ENCODE measurements around the gene NR1H4.

NR1H4 gene

DNA sequence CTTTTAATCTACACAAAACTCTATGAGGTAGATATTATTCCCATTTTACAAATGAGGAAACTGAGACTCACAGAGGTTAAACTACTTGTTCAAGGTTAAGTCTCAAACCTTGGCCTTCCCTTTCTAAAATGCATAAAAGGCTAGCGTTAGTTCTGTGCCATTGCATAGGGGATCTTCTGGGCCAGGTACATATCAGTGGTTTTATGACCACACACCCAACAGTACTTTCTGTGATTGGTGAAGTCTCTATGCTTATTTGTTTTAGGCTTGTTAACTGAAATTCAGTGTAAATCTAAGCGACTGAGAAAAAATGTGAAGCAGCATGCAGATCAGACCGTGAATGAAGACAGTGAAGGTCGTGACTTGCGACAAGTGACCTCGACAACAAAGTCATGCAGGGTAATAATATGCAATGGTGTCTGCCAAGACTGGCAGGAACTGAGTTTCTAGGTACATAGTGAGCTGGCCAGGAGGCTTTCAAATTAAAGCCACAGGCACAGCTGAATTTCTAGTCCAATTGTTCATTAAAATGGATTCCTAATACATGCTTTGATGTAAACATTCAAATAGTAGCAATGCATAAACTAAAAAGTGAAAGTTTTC lies 61.1 kb downstream of the NR1H4 start:
- H3K4me3 ChIP-seq (ENCODE audit: low read length, poor library complexity, severe bottlenecking), result no peak overlapping the region
- H3K9me3 ChIP-seq (ENCODE audit: insufficient read depth, low read depth, low read length), result no peaks in the 10 kb centered on the region
- H3K9ac ChIP-seq (ENCODE audit: low read depth, low read length, poor library complexity, severe bottlenecking), result no peak overlapping the region
- H3K79me2 ChIP-seq (ENCODE audit: insufficient read depth, low read length), result no peaks in the 10 kb centered on the region
- H4K20me1 ChIP-seq (ENCODE audit: insufficient read depth, low read length, poor library complexity, severe bottlenecking), result no peaks in the 10 kb centered on the region
- no peaks in the 10 kb centered on the region for H3K4me1 ChIP-seq (ENCODE audit: insufficient read depth, low read length, poor library complexity, severe bottlenecking)
- H3K4me2 ChIP-seq (ENCODE audit: low read depth, low read length, poor library complexity, severe bottlenecking), result no peak overlapping the region
- no peaks in the 10 kb centered on the region for H3K9me2 ChIP-seq (replicated peaks; ENCODE audit: low read depth, low read length)
- H3F3A ChIP-seq (ENCODE audit: low read depth), result no peaks in the 10 kb centered on the region
- no peaks in the 10 kb centered on the region for H3K27me3 ChIP-seq (ENCODE audit: insufficient read depth, low read length, poor library complexity, severe bottlenecking)
- TF ChIP-seq, protein P1, sequence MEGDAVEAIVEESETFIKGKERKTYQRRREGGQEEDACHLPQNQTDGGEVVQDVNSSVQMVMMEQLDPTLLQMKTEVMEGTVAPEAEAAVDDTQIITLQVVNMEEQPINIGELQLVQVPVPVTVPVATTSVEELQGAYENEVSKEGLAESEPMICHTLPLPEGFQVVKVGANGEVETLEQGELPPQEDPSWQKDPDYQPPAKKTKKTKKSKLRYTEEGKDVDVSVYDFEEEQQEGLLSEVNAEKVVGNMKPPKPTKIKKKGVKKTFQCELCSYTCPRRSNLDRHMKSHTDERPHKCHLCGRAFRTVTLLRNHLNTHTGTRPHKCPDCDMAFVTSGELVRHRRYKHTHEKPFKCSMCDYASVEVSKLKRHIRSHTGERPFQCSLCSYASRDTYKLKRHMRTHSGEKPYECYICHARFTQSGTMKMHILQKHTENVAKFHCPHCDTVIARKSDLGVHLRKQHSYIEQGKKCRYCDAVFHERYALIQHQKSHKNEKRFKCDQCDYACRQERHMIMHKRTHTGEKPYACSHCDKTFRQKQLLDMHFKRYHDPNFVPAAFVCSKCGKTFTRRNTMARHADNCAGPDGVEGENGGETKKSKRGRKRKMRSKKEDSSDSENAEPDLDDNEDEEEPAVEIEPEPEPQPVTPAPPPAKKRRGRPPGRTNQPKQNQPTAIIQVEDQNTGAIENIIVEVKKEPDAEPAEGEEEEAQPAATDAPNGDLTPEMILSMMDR (conservative IDR thresholded peaks at IDR 0.05; ENCODE audit: low read length), result no peak
- no peak for TF ChIP-seq EZH2phosphoT487 (IDR thresholded peaks at IDR 0.05; ENCODE audit: borderline replicate concordance)
- H2AFZ ChIP-seq (ENCODE audit: low read length), result no peak overlapping the region
- H3K36me3 ChIP-seq (ENCODE audit: insufficient read depth, low read length), result no peaks in the 10 kb centered on the region

DNA sequence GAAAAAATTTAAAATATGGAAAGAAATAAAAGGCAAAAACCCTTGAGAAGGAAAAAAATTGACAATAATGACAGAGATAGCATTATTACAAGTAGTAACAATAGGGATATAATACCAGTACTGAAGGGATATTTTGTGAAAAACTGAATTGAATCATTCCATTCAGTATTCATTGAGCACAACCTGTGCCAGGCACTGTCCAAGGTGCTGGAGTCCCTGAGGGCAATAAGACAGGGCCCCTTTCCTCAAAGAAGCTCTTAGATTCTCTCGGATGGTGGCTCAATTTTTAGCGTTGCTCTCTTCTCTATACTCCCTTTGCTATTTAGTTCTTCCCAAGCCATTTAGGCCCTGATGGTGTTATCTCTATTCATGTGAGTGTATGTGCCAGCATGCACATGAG lies 65.5 kb downstream of the NR1H4 start:
- H3K36me3 ChIP-seq (ENCODE audit: insufficient read depth, low read length), result no peaks in the 10 kb centered on the region
- H4K20me1 ChIP-seq (ENCODE audit: insufficient read depth, low read length, poor library complexity, severe bottlenecking), result no peaks in the 10 kb centered on the region
- no peak overlapping the region for H3K4me2 ChIP-seq (ENCODE audit: low read depth, low read length, poor library complexity, severe bottlenecking)
- H3K9ac ChIP-seq (ENCODE audit: low read depth, low read length, poor library complexity, severe bottlenecking), result no peak overlapping the region
- TF ChIP-seq EZH2phosphoT487 (IDR thresholded peaks at IDR 0.05; ENCODE audit: borderline replicate concordance), result no peak
- TF ChIP-seq, protein P1 (conservative IDR thresholded peaks at IDR 0.05; ENCODE audit: low read length), result no peak
- H3K27me3 ChIP-seq (ENCODE audit: insufficient read depth, low read length, poor library complexity, severe bottlenecking), result no peaks in the 10 kb centered on the region
- H3K4me1 ChIP-seq (ENCODE audit: insufficient read depth, low read length, poor library complexity, severe bottlenecking), result no peaks in the 10 kb centered on the region
- no peaks in the 10 kb centered on the region for H3K9me3 ChIP-seq (ENCODE audit: insufficient read depth, low read depth, low read length)
- H3K4me3 ChIP-seq (ENCODE audit: low read length, poor library complexity, severe bottlenecking), result no peak overlapping the region
- no peaks in the 10 kb centered on the region for H3F3A ChIP-seq (ENCODE audit: low read depth)
- no peak overlapping the region for H2AFZ ChIP-seq (ENCODE audit: low read length)
- H3K79me2 ChIP-seq (ENCODE audit: insufficient read depth, low read length), result no peaks in the 10 kb centered on the region
- H3K9me2 ChIP-seq (replicated peaks; ENCODE audit: low read depth, low read length), result no peaks in the 10 kb centered on the region

DNA sequence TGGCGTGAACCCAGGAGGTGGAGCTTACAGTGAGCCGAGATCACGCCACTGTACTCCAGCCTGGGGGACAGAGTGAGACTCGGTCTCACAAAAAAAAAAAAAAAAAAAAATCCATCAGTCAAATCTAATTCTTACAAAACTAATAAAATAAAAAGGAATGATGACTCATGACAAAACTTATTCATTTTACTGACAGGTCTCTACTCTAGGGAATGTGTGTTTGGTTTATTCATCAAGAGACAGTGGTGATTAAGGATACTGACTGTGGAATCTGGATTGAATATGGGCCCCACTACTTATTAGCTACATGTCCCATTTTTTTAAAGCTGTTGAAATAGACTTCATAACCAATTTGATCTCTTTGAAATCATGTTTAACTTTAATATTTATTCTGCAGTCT lies 70.5 kb downstream of the NR1H4 start:
- no peak overlapping the region for H2AFZ ChIP-seq (ENCODE audit: low read length)
- no peaks in the 10 kb centered on the region for H3K36me3 ChIP-seq (ENCODE audit: insufficient read depth, low read length)
- no peaks in the 10 kb centered on the region for H4K20me1 ChIP-seq (ENCODE audit: insufficient read depth, low read length, poor library complexity, severe bottlenecking)
- no peak overlapping the region for H3K4me3 ChIP-seq (ENCODE audit: low read length, poor library complexity, severe bottlenecking)
- no peak overlapping the region for H3K9ac ChIP-seq (ENCODE audit: low read depth, low read length, poor library complexity, severe bottlenecking)
- no peak for TF ChIP-seq EZH2phosphoT487 (IDR thresholded peaks at IDR 0.05; ENCODE audit: borderline replicate concordance)
- H3K79me2 ChIP-seq (ENCODE audit: insufficient read depth, low read length), result no peaks in the 10 kb centered on the region
- no peaks in the 10 kb centered on the region for H3F3A ChIP-seq (ENCODE audit: low read depth)
- no peak overlapping the region for H3K4me2 ChIP-seq (ENCODE audit: low read depth, low read length, poor library complexity, severe bottlenecking)
- no peaks in the 10 kb centered on the region for H3K9me3 ChIP-seq (ENCODE audit: insufficient read depth, low read depth, low read length)
- H3K9me2 ChIP-seq (replicated peaks; ENCODE audit: low read depth, low read length), result no peaks in the 10 kb centered on the region
- H3K4me1 ChIP-seq (ENCODE audit: insufficient read depth, low read length, poor library complexity, severe bottlenecking), result no peaks in the 10 kb centered on the region
- H3K27me3 ChIP-seq (ENCODE audit: insufficient read depth, low read length, poor library complexity, severe bottlenecking), result no peaks in the 10 kb centered on the region

DNA sequence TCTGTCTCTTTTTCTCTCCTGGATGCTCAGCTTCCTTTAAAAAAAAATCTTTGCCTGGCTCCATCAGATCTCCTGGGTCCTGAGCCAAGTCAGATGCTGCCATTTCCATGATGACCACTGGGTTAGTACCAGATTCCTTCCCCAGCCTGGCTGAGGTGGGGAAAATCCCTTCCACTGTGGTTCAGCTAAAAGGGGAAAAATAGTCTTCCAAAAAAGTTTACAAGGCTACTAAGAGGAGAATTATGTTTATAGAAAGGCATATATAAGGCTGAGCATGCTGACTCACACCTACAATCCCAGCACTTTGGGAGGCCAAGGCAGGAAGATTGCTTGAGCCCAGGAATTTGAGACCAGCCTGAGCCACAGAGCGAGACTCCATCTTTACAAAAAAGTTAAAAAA lies 71.4 kb downstream of the NR1H4 start:
- Histone ChIP-seq H3K9ac (ENCODE audit: low read depth, low read length, poor library complexity, severe bottlenecking) (no peak overlapping the region), H4K20me1 (ENCODE audit: insufficient read depth, low read length, poor library complexity, severe bottlenecking) (no peaks in the 10 kb centered on the region), H3K36me3 (ENCODE audit: insufficient read depth, low read length) (no peaks in the 10 kb centered on the region), H3K4me2 (ENCODE audit: low read depth, low read length, poor library complexity, severe bottlenecking) (no peak overlapping the region), H3K9me3 (ENCODE audit: insufficient read depth, low read depth, low read length) (no peaks in the 10 kb centered on the region), H3F3A (ENCODE audit: low read depth) (no peaks in the 10 kb centered on the region), H3K9me2 (replicated peaks; ENCODE audit: low read depth, low read length) (no peaks in the 10 kb centered on the region), H3K79me2 (ENCODE audit: insufficient read depth, low read length) (no peaks in the 10 kb centered on the region), H2AFZ (ENCODE audit: low read length) (no peak overlapping the region), H3K4me1 (ENCODE audit: insufficient read depth, low read length, poor library complexity, severe bottlenecking) (no peaks in the 10 kb centered on the region), H3K27me3 (ENCODE audit: insufficient read depth, low read length, poor library complexity, severe bottlenecking) (no peaks in the 10 kb centered on the region), H3K4me3 (ENCODE audit: low read length, poor library complexity, severe bottlenecking) (no peak overlapping the region)
- TF ChIP-seq, protein P1 (conservative IDR thresholded peaks at IDR 0.05; ENCODE audit: low read length), result no peak
- no peak for TF ChIP-seq EZH2phosphoT487 (IDR thresholded peaks at IDR 0.05; ENCODE audit: borderline replicate concordance)

Data from Loucy (cell line).